Measurements from ENCODE around the gene LYRM7.

LYRM7 gene

GRCh38 chr5:131230406-131230805, 59.7 kb downstream of the LYRM7 start:
- no peaks in the 10 kb centered on the region for H4K20me1 ChIP-seq (ENCODE audit: insufficient read depth, low read length, poor library complexity, severe bottlenecking)
- no peaks in the 10 kb centered on the region for H3K9me2 ChIP-seq (replicated peaks; ENCODE audit: low read depth, low read length)
- H3K27me3 ChIP-seq (ENCODE audit: insufficient read depth, low read length, poor library complexity, severe bottlenecking), result no peaks in the 10 kb centered on the region
- H3K4me3 ChIP-seq (ENCODE audit: low read length, poor library complexity, severe bottlenecking), result no peak overlapping the region
- no peaks in the 10 kb centered on the region for H3K9me3 ChIP-seq (ENCODE audit: insufficient read depth, low read depth, low read length)
- H3K79me2 ChIP-seq (ENCODE audit: insufficient read depth, low read length), result no peaks in the 10 kb centered on the region
- H3K4me1 ChIP-seq (ENCODE audit: insufficient read depth, low read length, poor library complexity, severe bottlenecking), result peaks cover 11% of the 10 kb centered on the region
- H2AFZ ChIP-seq (ENCODE audit: low read length), result no peak overlapping the region
- no peaks in the 10 kb centered on the region for H3F3A ChIP-seq (ENCODE audit: low read depth)
- H3K36me3 ChIP-seq (ENCODE audit: insufficient read depth, low read length), result no peaks in the 10 kb centered on the region
- TF ChIP-seq EZH2phosphoT487 (IDR thresholded peaks at IDR 0.05; ENCODE audit: borderline replicate concordance) (no peak), CTCF (conservative IDR thresholded peaks at IDR 0.05; ENCODE audit: low read length) (no peak)
- H3K4me2 ChIP-seq (ENCODE audit: low read depth, low read length, poor library complexity, severe bottlenecking), result no peak overlapping the region
- H3K9ac ChIP-seq (ENCODE audit: low read depth, low read length, poor library complexity, severe bottlenecking), result no peak overlapping the region

- no peak overlapping the region for H3K4me2 ChIP-seq (ENCODE audit: low read depth, low read length, poor library complexity, severe bottlenecking)
- no peaks in the 10 kb centered on the region for H3K27me3 ChIP-seq (ENCODE audit: insufficient read depth, low read length, poor library complexity, severe bottlenecking)
- H3K79me2 ChIP-seq (ENCODE audit: insufficient read depth, low read length), result no peaks in the 10 kb centered on the region
- no peak overlapping the region for H3K9ac ChIP-seq (ENCODE audit: low read depth, low read length, poor library complexity, severe bottlenecking)
- TF ChIP-seq EZH2phosphoT487 (IDR thresholded peaks at IDR 0.05; ENCODE audit: borderline replicate concordance) (no peak), CTCF (conservative IDR thresholded peaks at IDR 0.05; ENCODE audit: low read length) (no peak)
- H2AFZ ChIP-seq (ENCODE audit: low read length), result no peak overlapping the region
- no peaks in the 10 kb centered on the region for H3F3A ChIP-seq (ENCODE audit: low read depth)
- no peaks in the 10 kb centered on the region for H3K9me3 ChIP-seq (ENCODE audit: insufficient read depth, low read depth, low read length)
- no peak overlapping the region for H3K4me3 ChIP-seq (ENCODE audit: low read length, poor library complexity, severe bottlenecking)
- no peaks in the 10 kb centered on the region for H3K4me1 ChIP-seq (ENCODE audit: insufficient read depth, low read length, poor library complexity, severe bottlenecking)
- no peaks in the 10 kb centered on the region for H3K36me3 ChIP-seq (ENCODE audit: insufficient read depth, low read length)
- H3K9me2 ChIP-seq (replicated peaks; ENCODE audit: low read depth, low read length), result no peaks in the 10 kb centered on the region
- H4K20me1 ChIP-seq (ENCODE audit: insufficient read depth, low read length, poor library complexity, severe bottlenecking), result no peaks in the 10 kb centered on the region
These were observed 68.9 kb downstream of the LYRM7 start for GRCh38 chr5:131239686-131240085.

GRCh38 chr5:131242728-131243255, 72.0 kb downstream of the LYRM7 start:
- no peaks in the 10 kb centered on the region for H3K36me3 ChIP-seq (ENCODE audit: insufficient read depth, low read length)
- no peak overlapping the region for H3K9ac ChIP-seq (ENCODE audit: low read depth, low read length, poor library complexity, severe bottlenecking)
- no peak overlapping the region for H3K4me3 ChIP-seq (ENCODE audit: low read length, poor library complexity, severe bottlenecking)
- no peaks in the 10 kb centered on the region for H3F3A ChIP-seq (ENCODE audit: low read depth)
- H3K9me3 ChIP-seq (ENCODE audit: insufficient read depth, low read depth, low read length), result no peaks in the 10 kb centered on the region
- H3K9me2 ChIP-seq (replicated peaks; ENCODE audit: low read depth, low read length), result no peaks in the 10 kb centered on the region
- H3K27me3 ChIP-seq (ENCODE audit: insufficient read depth, low read length, poor library complexity, severe bottlenecking), result no peaks in the 10 kb centered on the region
- no peaks in the 10 kb centered on the region for H3K79me2 ChIP-seq (ENCODE audit: insufficient read depth, low read length)
- TF ChIP-seq CTCF (conservative IDR thresholded peaks at IDR 0.05; ENCODE audit: low read length) (no peak), EZH2phosphoT487 (IDR thresholded peaks at IDR 0.05; ENCODE audit: borderline replicate concordance) (no peak)
- no peaks in the 10 kb centered on the region for H4K20me1 ChIP-seq (ENCODE audit: insufficient read depth, low read length, poor library complexity, severe bottlenecking)
- no peaks in the 10 kb centered on the region for H3K4me1 ChIP-seq (ENCODE audit: insufficient read depth, low read length, poor library complexity, severe bottlenecking)
- H3K4me2 ChIP-seq (ENCODE audit: low read depth, low read length, poor library complexity, severe bottlenecking), result no peak overlapping the region
- no peak overlapping the region for H2AFZ ChIP-seq (ENCODE audit: low read length)

All from Loucy (cell line).